ENCODE results near the gene NOP56.
"Not testable (repeated sequence)": the region's sequence is repeated elsewhere in the genome, so short reads cannot be mapped to it uniquely, and the experiment has no call there.

Gene NOP56

DNA sequence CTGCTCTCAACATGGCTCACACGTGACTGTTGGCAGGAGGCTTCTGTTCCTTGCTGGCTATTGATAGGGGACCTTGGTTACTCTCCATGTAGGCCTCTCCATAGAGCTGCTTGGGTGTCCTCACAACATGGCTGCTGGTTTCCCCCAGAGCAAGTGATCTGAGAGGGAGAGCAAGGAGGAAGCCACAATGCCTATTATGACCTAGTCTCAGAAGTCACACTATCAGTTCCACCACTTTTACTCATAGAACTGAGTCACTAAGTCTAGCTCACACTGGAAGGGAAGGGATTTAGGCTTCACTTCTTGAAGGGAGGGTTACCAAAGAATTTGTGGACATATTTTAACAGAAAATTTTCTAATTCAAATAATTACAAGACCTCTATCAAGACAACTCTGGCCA, 8.7 kb upstream of the NOP56 start:
- no peak for DNase-seq

DNA sequence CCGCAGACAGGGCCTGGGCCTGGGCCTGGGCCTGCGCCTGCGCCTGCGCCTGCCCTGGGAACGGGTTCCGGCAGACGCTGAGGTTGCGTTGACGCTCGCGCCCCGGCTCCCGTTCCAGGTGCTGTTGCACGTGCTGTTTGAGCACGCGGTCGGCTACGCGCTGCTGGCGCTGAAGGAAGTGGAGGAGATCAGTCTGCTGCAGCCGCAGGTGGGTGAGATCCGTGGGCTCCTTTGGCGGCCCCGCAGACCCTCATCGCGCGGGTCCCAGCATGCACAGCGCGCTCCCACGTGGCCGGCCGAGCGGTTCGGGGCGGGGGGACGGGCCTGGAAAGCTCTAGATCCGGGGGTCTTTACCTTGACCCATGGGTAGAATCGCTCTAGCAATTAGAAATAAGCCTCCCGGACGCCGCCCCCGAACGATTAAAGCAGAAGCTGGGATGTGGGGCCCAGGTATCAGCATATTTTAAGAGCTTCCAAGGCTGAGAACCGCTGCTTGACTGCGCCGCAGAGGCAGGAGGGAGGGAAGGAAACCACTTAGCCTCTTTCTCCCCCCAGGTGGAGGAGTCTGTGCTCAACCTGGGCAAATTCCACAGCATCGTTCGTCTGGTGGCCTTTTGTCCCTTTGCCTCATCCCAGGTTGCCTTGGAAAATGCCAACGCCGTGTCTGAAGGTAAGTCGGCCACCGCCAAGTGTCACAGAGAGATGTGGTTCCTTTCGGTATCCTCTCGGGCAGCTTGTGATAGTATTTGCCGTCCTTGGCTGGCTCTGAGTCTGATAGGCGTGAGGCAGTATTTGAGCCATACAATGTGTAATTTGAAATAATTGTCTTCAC, 508 bp downstream of the NOP56 start:
- no peak for DNase-seq

DNA sequence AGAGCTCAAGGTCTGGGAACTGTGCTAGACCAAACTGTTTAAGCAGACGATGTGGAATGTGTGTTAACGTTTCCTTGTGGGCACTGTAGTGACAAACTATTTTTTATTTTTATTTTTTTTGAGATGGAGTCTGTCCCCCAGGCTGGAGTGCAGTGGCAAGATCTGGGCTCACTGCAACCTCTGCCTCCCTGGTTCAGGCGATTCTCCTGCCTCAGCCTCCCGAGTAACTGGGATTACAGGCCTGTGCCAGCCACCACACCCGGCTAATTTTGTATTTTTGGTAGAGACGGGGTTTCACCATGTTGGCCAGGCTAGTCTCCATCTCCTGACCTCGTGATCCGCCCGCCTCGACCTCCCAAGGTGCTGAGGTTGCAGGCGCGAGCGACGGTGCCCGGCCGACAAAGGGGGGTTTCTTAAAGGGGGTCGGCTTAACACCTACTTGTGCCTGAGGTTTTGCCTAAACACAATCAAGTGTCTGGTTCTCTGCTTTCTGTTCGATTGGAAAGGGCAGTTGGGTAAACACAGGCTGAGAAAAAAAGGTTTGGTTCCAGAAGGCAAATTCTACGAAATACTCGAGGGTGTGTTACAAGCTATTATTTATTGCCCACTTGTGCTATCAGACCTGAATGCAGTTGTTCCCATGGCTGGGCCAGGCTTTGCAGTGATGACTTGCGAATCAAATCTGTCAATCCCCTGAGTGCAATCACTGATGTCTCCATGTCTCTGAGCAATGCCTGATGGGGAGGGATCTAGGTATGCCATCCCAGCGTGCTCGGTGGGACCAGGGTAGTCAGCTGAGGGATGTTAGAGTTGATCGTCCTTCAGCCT, 1.3 kb downstream of the NOP56 start:
- no peak for DNase-seq

DNA sequence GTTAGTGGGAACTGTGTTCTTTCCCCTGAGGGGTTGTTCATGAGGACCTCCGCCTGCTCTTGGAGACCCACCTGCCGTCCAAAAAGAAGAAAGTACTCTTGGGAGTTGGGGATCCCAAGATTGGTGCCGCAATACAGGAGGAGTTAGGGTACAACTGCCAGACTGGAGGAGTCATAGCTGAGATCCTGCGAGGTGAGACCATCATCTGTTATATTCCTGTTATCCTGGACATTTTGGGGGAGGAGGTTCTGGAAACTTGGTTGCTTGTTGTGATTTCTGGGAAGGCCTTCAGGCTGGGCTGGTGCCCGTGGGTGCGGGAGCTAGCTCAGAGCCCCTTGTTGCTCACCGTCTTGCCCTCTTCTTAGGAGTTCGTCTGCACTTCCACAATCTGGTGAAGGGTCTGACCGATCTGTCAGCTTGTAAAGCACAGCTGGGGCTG, 2.0 kb downstream of the NOP56 start:
- no peak for DNase-seq

DNA sequence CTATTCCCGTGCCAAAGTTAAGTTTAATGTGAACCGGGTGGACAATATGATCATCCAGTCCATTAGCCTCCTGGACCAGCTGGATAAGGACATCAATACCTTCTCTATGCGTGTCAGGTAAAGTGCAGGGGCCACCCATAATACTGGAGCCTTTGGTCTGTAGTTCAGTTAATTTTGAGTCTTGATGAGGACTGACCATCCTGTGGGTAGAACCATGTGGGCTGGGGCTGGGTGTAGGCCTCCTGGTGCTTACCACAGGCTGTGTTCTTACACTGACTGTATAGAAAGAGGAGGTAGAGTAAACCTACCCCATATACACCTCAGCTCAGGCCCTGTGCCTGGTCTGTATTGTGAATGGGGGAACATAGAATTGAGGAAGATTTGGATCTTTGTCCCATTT, 2.4 kb downstream of the NOP56 start:
- no peak for DNase-seq

DNA sequence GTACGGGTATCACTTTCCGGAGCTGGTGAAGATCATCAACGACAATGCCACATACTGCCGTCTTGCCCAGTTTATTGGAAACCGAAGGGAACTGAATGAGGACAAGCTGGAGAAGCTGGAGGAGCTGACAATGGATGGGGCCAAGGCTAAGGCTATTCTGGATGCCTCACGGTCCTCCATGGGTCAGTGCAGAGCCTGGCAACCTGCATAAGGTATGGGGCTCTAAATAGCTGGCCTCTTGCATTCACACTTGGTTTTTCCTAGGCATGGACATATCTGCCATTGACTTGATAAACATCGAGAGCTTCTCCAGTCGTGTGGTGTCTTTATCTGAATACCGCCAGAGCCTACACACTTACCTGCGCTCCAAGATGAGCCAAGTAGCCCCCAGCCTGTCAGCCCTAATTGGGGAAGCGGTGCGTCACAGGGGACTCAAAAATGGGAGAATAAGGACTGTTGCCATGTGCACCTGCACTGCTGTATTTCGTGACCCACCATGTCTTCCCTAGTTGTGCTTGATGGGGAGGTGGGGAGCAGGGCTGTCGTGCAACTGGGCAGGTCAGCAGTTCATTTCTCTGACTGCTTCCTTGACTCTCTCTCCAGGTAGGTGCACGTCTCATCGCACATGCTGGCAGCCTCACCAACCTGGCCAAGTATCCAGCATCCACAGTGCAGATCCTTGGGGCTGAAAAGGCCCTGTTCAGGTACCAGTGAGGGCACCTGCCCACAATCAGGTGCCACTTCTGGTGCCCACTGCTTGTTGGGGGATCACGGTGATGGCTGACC, 3.1 kb downstream of the NOP56 start:
- no peak for DNase-seq

DNA sequence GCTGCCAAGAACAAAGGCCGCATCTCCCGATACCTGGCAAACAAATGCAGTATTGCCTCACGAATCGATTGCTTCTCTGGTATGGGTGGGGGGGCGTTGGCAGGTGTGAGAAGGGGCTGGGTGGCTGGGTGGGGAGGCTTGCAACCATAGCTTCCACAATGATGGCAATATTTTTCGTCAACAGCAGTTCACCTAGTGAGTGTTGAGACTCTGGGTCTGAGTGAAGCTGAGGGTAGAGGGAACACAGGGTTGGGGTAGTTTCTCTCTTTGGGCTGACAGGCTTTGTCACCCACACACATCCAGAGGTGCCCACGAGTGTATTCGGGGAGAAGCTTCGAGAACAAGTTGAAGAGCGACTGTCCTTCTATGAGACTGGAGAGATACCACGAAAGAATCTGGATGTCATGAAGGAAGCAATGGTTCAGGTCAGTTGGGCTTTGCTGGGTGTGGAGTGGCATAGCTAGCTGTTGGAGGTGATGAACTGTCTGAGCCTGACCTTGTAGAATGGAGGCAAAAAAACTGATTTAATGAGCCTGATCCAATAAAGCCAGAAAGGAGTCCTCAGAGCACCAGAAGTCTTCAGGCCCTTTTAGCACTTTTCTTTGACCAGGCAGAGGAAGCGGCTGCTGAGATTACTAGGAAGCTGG, 4.2 kb downstream of the NOP56 start:
- DNase-seq: no peak

DNA sequence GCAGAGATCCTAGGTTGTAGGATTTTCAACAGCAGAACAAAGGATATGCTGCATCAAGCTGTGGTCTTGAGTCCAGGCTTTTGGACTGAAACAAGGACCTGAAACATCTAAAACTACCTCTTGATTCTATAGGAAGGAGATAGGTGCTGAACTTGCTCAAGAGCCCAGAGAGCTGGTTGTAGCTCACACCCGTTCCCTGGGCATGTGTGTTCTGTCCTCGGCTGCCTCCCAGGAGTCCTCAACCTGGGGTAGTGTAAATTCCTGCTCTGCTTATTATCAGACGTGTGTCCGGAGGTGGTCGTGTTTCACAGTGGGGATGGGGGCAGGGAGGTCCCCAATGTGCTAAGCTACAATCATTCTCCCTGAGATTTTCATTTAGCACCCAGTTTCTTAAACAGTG, 4.8 kb downstream of the NOP56 start:
- no peak for DNase-seq

DNA sequence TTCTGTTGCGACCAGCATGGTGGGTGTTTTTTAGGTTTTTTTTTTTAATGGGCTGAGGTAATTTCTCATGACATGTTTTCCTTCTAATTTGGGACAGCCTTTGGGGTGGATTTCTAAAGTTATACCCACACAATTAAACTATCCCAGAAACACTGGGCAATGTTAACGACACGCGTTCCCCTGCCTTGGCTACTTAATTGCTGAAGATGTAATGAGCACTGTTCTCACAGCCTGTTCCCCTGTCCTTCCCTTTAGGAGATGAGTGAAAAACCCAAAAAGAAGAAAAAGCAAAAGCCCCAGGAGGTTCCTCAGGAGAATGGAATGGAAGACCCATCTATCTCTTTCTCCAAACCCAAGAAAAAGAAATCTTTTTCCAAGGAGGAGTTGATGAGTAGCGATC, 5.2 kb downstream of the NOP56 start:
- no peak for DNase-seq

DNA sequence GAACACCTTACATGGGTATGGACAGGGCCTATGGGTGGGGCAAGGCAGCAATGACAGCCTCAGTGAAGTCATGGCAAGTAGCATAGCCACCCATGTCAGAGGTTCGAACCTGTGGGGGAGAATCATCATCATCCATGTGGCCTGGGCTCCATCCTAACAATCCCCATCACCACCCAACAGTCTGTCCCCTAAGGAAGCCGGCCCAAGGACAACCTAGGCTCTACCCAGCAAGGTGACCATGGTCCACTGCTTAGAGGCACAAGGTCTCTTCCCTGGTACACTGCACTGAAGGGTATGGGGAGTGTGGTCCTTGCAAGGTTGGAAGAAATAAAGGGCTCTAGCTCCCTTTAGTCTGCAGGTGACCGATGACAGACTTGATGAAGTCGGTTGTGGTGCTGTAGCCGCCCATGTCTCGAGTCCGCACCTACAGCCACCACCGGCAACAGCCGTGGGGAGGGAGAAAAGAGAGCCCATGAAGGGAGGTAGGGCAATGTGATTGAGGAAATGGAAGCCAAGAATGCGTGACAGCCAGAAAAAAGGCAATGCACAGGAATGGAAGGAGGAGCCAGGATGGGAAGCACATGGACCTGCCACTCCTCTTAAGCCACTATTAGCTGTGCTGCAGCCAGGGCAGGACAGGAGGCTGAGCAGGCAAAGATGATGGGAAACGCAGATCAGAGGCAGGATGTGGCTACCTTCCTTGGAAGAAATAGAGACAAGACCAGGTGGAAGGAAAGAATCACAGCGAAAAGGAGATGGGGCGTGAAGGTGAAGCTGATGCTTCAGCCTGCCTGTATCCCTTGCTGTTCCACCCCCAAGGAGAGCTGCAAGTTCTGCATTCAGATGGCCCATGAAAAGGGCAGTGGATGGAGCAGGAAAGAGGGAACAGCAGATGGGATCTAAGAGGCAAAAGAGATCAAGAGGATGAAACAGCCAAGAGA, 6.3 kb downstream of the NOP56 start:
- peak; percentile 15 for DNase-seq

DNA sequence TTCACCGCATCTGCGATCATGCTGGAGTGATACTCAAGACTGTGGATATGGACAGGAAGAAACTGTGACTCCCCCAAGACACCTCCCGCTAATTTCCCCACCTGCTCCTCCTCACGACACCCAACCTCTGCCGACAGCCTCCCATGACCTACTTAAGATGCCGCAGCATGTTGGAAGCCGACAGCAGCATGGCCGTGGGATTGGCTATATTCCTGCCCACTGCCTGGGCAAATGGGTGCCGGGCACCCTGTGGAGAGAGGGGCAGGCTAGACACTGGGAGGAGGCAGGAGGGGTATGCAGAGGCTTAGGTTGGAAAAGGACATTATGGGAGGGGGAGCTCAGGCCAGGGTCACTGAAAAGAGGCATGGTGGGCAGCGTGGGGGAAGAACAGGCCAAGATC, 7.1 kb downstream of the NOP56 start:
- DNase-seq: no peak

DNA sequence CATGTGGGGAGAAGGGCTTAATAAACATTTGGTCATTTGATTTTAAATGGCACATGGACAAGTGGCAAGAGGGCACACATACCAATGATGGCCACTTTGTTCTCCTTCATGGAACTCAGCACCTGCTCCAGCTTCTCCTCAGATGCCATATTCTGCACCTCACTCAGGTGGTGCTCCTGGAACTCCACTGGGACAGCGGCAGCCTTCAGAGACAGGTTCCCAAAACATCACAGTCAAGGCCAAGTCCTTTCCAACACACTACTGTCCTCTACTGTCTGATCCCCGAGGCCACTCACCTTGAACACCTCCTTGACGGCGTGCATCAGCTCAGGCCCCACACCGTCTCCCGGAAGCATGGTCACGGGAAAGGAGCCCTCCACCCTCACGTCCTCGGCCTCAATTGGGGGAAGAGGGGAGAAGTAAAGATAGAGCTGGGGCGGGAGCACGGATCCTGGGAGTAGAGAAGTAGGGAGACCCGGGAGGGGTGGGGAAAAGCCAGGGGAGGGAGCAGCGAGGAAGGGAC, 11.0 kb downstream of the NOP56 start:
- DNase-seq: no peak

DNA sequence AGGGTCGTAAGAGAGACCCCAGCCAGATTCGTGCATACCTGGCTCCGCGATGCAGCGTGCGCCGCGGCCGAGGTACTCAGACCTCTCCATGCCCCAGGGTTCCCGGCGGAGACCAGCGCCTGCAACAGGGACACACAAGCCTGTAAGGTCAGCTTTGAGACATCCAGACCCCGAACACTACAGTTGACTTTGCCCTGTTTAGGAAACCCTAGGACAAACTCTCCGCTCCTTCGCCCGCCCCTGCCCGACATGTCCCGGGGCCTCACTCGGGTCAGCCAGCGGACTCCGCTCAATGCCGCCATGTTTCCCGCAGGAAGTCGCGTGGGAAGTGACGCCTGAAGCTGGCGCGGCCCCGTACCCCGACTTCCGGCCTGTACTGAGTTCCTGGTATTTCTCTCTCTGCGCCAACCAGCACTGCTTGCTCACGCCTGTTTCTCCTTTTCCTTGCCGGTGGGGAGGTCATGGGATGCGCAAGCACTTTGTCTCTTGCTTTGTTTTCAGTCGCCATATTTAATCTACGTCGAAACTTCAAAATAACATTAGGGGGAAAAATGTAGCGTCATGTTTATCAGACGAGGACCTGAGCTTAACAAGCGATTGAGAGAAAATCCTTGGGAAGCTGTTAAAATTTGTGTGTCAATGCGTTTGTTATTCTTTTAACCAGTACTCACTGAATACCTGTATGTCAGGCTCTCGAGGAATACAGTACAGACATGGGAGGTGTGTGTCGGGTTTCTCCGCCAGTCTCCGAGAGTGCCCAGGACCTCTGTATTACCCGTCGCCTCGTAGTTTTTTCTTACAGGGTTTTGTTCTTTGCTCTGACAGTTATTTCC, 11.7 kb downstream of the NOP56 start, which contains the start of gene IDH3B:
Gene IDH3B (minus strand): TSS at position 330 of the 833 bp plus-strand sequence. CDS start 28 bp downstream, at position 302.
- peak; percentile 91 for DNase-seq

DNA sequence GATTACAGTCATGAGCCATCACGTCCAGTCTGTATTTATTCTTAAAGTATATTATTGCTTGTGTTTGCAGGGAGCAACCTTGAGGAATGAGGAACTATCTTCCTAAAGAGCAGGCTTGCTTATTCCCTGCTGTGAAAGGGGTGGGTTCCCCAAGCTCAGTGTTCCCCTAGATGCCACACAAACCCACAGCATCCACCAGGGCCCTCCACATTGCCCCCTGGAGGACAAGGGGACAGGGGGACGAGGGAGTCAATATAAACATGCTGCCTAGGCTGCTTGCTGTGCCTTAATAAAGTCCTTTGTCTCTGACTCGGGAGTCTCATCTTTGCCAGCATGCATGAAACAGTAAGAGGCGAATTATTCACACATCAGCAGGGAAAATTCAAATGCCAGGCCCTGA, 19.5 kb downstream of the NOP56 start:
- no peak for DNase-seq

DNA sequence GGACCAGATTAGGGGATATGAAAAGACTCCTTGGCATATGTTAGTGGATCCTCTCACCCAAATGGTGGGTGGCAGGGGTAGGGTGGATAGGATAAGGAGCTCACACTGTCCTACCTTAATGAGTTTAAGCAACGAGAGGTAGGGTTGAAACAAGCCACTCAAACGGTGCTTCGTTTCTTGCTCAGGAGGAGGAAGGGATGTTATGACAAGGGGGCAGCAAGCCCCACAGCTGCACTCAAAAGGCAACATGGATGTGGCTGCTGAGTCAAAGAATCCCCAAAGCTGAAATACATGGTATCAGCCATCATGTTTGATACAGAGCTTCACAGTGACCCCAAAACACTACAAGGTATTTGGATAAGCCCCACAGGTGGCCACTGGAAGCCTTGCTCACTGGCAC, 20.0 kb downstream of the NOP56 start:
- DNase-seq: no peak

DNA sequence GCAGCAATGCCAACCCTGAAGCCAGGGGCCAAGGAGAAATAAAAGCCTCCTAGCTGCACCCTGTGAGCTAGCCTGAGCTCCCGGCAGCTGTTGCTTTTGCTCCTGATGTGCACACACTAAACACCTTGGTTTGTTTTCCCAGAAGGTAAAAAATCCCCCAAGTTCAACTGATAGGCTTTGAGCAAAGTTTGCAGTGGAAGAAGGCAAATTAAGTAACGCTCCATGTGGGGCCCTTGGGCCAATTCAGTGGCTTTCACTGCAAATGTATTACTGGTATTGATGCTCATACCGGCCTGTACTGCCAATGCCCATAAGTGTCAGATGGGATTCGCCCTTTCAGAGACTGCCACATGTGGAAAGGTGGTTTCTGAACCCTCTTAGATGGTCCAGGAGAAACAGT, 21.0 kb downstream of the NOP56 start:
- DNase-seq: no peak

DNA sequence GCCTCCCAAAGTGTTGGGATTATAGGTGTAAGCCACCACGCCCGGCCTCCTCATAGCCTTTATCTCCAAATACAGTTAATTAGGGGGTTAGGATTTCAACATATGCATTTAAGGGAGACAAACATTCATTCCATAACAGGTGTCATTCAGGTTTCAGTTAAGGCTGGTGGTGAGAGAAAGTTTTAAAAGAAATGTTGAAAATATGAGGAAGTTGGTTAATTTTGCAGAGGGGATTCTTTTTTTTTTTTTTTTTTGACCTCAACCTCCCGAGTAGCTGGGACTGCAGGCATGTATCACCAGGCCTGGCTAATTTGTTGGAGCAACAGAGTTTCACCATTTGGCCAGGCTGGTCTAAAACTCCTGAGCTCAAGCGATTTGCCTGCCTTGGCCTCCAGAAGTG, 27.6 kb downstream of the NOP56 start:
- no peak for DNase-seq

DNA sequence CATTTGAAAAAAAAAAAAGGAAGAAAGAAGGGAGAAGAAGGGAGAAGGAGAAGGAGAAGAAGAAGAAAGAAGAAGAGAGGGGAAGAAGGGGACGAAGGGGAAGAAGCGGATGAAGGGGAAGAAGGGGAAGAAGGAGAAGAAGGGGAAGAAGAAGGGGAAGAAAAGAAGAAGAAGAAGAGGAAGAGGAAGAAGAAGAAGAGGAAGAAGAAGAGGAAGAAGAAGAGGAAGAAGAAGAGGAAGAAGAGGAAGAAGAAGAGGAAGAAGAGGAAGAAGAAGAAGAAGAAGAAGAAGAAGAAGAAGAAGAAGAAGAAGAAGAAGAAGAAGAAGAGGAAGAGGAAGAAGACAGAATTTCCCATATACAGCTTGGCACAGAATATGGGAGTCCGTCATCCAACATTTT, 29.6 kb downstream of the NOP56 start:
- DNase-seq: not testable (repeated sequence)

DNA sequence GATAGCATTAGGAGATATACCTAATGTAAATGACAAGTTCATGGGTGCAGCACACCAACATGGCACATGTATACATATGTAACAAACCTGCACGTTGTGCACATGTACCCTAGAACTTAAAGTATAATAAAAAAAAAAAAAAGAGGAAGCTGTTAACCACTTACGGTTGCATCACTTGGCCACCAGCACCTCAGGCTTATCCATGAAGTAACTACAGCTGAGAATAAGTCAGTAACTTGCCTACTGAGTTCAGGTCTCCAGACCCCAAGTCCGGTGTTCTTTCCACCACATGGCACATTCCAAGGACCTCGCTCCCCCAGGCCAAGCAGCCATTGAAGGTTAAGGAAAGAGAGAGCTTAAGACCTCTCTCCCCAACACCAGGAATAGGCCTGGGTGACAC, 32.4 kb downstream of the NOP56 start:
- not testable (repeated sequence) for DNase-seq

DNA sequence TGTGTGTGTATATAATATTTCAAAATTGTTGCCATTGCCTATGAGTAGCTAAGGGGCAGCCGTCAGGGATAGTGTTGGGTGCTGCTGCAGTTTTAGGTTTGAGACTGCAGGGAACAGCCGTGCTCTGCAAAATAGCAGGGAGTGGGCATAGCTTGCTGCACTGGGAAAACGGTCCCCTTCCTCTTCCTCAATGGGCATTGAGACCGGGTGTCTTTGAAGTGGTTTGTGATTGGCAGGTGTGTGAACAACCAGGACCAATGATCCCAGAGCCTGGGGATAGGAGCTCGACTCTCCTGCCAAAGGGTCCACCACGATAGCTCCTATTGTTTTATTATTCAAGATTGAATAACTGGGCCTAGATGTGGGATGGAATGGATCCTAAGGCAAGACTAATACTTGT, 35.1 kb downstream of the NOP56 start:
- no peak for DNase-seq

Measured in NCI-H526 treated with DMSO at 0.1 percent for 48 hours (cell line).